Peyer's patch (tissue), 4 donors: ENCODE results near the gene CLN6.

ENCODE experiments used
- POLR2A ChIP-seq, 2 donors: fragments of 450-650 bp; IDR thresholded peaks; one replicate each; pipeline ENCODE4 v1.5.1; 2017; ENCODE audit warnings: antibody characterized with exemption in 2 of 2, mild to moderate bottlenecking in 2 of 2, moderate library complexity in 2 of 2
- TF ChIP-seq, protein P1 (sequence below), 6 experiments: fragments of 450-650 bp in 4 of 6; fragments of 200-600 bp in 2 of 6; sonication (generic) in 1 of 6; IDR thresholded peaks; one replicate each; pipeline ENCODE4 v1.5.1; 2017 to 2019; ENCODE audit warnings: antibody characterized with exemption in 6 of 6, mild to moderate bottlenecking in 3 of 6, moderate library complexity in 1 of 6

DNA sequence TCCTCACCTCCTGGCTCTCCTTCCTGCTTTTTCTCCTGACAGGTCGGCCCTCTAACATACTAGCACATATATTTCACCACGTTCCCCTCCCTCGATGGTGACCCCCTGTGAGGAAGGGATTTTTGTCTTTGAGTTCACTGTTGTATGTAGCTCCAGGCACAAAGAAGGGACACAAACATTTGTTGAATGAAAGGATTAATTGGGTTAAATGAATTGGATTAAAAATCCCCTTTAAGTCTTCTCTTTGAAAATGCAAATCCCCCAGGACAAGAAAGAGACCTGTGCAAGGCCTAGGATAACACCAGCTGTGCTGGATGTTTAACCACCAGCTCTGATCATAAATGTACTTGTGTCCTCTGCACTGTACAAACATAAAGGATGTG lies 27.7 kb downstream of the CLN6 start:
- no peak for TF ChIP-seq POLR2A (IDR thresholded peaks at IDR 0.05)
- TF ChIP-seq, protein P1, sequence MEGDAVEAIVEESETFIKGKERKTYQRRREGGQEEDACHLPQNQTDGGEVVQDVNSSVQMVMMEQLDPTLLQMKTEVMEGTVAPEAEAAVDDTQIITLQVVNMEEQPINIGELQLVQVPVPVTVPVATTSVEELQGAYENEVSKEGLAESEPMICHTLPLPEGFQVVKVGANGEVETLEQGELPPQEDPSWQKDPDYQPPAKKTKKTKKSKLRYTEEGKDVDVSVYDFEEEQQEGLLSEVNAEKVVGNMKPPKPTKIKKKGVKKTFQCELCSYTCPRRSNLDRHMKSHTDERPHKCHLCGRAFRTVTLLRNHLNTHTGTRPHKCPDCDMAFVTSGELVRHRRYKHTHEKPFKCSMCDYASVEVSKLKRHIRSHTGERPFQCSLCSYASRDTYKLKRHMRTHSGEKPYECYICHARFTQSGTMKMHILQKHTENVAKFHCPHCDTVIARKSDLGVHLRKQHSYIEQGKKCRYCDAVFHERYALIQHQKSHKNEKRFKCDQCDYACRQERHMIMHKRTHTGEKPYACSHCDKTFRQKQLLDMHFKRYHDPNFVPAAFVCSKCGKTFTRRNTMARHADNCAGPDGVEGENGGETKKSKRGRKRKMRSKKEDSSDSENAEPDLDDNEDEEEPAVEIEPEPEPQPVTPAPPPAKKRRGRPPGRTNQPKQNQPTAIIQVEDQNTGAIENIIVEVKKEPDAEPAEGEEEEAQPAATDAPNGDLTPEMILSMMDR (IDR thresholded peaks at IDR 0.05): no peak
